Bronchial epithelial cell (primary cell): ENCODE measurements around the gene MED9. TPM values are rescaled to one million over a fixed set of nuclear protein-coding genes. Genes with fewer than 3 reads are reported as not detected.
A peak's percentile ranks its signal among the peaks of the same experiment; 100 is the strongest.

ENCODE experiments used
- DNase-seq: peaks from one replicate; pipeline ENCODE4 v3.0.0-alpha.2; 2010; ENCODE audit warnings: low read depth
- FAIRE-seq: peaks from 2 replicates; lab custom pipeline; 2011; peaks lifted over from hg19 to GRCh38; lab: Jason Lieb, UNC
- H3K27me3 ChIP-seq: 2 replicates; pipeline ENCODE4 v1.5.1; 2011; ENCODE audit warnings: low read length; ENCODE audit not compliant: control insufficient read depth, insufficient read depth
- H3K36me3 ChIP-seq: 2 replicates; pipeline ENCODE4 v1.5.1; 2011; ENCODE audit warnings: low read length; ENCODE audit not compliant: control insufficient read depth, insufficient read depth
- H3K4me3 ChIP-seq: 2 replicates; pipeline ENCODE4 v1.5.1; 2011; ENCODE audit warnings: mild to moderate bottlenecking, low read depth, low read length, control low read depth
- CTCF ChIP-seq: IDR thresholded peaks from 2 replicates; pipeline ENCODE4 v1.5.1; 2011; ENCODE audit warnings: mild to moderate bottlenecking, moderate library complexity, low read length, control low read depth, inconsistent platforms; ENCODE audit not compliant: insufficient read depth, severe bottlenecking
- total RNA-seq: library from RNA; depleted of rRNA; stranded (reverse); fragments of >200 nt; gene quantifications from 2 replicates; pipeline ENCODE4 v1.2.1, GENCODE V29; 2014

Gene MED9
- total RNA-seq, 1 donor from 2014 or later = 8.4 TPM

DNA sequence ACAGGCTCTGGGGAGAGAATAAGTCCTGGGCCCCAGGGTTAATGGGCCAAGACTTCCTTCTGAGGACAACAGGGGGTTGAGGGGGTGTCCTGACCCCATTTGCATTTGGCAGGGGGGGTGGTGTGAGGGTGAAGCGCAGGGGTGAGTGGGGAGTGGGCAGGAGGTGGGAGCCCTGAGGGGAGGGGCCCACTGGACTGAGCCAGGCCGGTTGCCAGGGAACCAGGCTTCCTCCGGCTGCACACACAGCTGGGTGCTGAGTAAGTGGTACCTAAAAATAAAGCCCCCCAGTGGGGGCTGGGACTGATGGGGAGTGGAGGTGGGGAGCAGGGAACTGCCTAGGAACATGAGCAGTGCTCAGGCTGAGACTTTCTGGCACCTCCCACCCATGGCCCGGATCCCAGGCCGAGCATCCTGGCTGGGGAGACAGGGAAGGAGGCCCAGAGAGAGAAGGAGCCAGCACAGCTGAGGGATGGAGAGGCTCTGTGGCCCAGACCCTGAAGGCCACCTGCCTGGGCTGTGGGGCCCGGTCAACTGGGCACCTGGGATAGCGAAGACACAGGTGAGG lies 26.8 kb downstream of the MED9 start:
- Histone ChIP-seq H3K4me3 (no peak overlapping the region), H3K36me3 (no peaks in the 10 kb centered on the region), H3K27me3 (peaks cover 10% of the 10 kb centered on the region)
- DNase-seq (no peak), FAIRE-seq (no peak)
- no peak for TF ChIP-seq CTCF

DNA sequence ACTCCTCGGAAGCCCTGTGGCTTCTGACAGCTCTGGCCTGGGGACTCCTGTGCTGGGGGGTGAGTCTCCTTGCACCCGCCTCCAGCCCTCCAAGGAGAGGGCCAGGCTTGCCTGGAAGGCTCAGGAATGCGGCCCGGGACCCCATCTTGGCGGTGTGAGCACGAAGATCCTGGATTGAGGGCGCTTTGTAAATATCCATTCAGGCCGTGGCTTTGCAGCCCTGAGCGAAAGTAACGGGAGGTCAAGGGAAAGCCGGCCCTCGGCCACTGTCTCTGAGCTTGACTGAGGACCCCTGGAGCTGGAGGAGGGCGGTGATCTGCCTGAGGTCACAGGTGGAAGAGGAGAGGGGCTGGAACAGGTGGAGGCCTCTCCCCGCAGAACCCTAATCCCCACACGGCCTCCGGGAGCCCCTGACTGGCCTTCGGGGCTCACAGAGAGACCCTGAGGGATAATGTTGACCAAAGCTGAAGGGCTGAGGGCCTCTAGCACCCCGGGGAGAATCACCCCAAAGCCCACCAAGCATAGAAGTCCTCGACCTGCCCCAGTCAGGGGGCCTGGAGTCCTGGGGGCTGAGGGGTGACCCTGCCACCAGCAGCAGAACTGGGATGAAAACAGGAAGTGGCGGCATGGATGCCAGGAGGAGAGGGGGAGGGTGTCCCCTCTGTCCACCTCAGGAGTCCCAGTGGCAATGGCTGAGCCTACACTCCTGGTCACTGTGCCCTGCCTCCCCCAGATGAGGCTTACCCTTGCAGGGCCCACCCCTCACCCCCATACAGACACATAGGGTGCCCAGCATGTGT lies 27.7 kb downstream of the MED9 start:
- no peak for DNase-seq
- no peaks in the 10 kb centered on the region for H3K36me3 ChIP-seq
- H3K27me3 ChIP-seq = peaks cover 10% of the 10 kb centered on the region
- H3K4me3 ChIP-seq = no peak overlapping the region
- no peak for FAIRE-seq
- TF ChIP-seq CTCF = no peak

GRCh38 chr17:17505151-17505550 lies 28.4 kb downstream of the MED9 start:
- DNase-seq (no peak), FAIRE-seq (peak; percentile 40)
- H3K36me3 ChIP-seq = no peaks in the 10 kb centered on the region
- TF ChIP-seq CTCF = no peak
- H3K4me3 ChIP-seq = no peak overlapping the region
- H3K27me3 ChIP-seq = peaks cover 9% of the 10 kb centered on the region

GRCh38 chr17:17505610-17506171 lies 28.9 kb downstream of the MED9 start:
- H3K4me3 ChIP-seq = no peak overlapping the region
- peaks cover 9% of the 10 kb centered on the region for H3K27me3 ChIP-seq
- no peaks in the 10 kb centered on the region for H3K36me3 ChIP-seq
- TF ChIP-seq CTCF = no peak
- no peak for FAIRE-seq
- DNase-seq = no peak

GRCh38 chr17:17506181-17506741 lies 29.5 kb downstream of the MED9 start:
- Histone ChIP-seq H3K36me3 (no peaks in the 10 kb centered on the region), H3K27me3 (peaks cover 7% of the 10 kb centered on the region), H3K4me3 (no peak overlapping the region)
- TF ChIP-seq CTCF = no peak
- DNase-seq (no peak), FAIRE-seq (no peak)
